Kidney epithelial cell (primary cell): ENCODE results near the gene VDAC1. TPM values are rescaled to one million over a fixed set of nuclear protein-coding genes. Genes with fewer than 3 reads are reported as not detected.

ENCODE experiments used
- DNase-seq: peaks from one replicate; pipeline ENCODE4 v3.0.0-alpha.2; 2010; ENCODE audit warnings: low read depth
- H3K27me3 ChIP-seq: 2 replicates; pipeline ENCODE4 v1.6.0; 2011; ENCODE audit warnings: low read length; ENCODE audit not compliant: control insufficient read depth, insufficient read depth
- H3K36me3 ChIP-seq: 2 replicates; pipeline ENCODE4 v1.5.1; 2011; ENCODE audit warnings: low read length; ENCODE audit not compliant: control insufficient read depth, insufficient read depth
- H3K4me3 ChIP-seq: 2 replicates; pipeline ENCODE4 v1.5.1; 2011; ENCODE audit warnings: low read depth, mild to moderate bottlenecking, control low read depth, low read length
- CTCF ChIP-seq: IDR thresholded peaks from 2 replicates; pipeline ENCODE4 v1.5.1; 2011; ENCODE audit warnings: mild to moderate bottlenecking, moderate library complexity, low read length, control low read depth, inconsistent platforms; ENCODE audit not compliant: insufficient read depth, poor library complexity, severe bottlenecking
- total RNA-seq: library from RNA; depleted of rRNA; stranded (reverse); fragments of >200 nt; gene quantifications from 2 replicates; pipeline ENCODE4 v1.2.3, GENCODE V29; 2015

VDAC1 gene
- total RNA-seq, 1 donor from 2014 or later = 238 TPM

DNA sequence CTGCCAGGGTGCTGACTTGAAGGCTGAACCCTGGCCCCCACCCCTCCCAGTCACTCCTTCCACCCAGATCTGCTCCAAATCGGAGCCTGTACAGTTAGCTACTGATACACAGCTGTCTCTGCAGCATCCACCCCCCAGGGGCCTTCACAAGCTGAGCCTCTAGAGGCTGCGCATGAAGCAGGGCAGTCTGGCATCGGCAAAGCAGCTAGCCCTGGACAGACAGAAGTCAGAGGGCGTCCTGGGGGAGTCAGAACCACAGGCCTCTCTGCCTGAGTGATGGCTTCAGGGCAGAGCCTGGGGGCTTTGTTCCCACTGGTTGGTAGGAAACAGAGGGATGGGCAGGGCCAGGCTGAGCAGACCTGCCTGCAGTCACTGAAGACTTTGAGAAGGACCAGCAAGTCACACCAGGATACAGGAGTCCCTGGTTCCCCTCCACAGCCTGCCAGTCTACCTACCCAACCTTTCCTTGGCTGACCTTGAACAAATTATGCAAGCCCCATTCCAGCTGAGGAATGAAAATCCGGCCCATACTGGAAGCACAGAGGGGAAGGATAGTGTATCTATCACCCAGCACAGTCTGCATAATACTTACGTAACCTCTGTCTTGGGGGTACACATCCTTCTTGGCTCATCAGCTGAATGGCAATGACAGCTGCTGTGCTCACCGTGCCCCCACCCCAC lies 8.8 kb downstream of the VDAC1 start:
- peaks cover 2% of the 10 kb centered on the region for H3K36me3 ChIP-seq
- H3K27me3 ChIP-seq = no peaks in the 10 kb centered on the region
- no peak for DNase-seq
- H3K4me3 ChIP-seq = no peak overlapping the region
- no peak for TF ChIP-seq CTCF

DNA sequence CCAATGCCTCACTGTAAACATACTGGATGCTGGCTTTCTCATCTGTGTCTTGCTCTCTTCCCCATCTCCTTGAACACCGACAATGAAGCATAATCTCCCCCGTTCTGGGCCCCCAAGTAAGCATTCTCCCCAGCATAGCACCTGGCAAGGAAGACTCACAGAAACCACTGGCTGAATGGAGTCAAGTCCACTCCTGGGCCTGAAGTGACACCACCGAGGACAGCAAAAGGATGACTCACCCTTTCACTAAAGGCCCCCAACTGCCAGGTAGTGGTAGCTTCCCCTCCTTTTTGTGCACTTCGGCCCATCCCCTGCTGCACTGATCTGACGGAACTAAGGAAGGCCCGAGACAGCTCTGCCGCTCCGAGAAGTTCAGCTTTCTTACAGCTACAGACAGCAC lies 9.4 kb downstream of the VDAC1 start:
- H3K36me3 ChIP-seq = peaks cover 2% of the 10 kb centered on the region
- TF ChIP-seq CTCF = no peak
- H3K4me3 ChIP-seq = no peak overlapping the region
- no peak for DNase-seq
- no peaks in the 10 kb centered on the region for H3K27me3 ChIP-seq

DNA sequence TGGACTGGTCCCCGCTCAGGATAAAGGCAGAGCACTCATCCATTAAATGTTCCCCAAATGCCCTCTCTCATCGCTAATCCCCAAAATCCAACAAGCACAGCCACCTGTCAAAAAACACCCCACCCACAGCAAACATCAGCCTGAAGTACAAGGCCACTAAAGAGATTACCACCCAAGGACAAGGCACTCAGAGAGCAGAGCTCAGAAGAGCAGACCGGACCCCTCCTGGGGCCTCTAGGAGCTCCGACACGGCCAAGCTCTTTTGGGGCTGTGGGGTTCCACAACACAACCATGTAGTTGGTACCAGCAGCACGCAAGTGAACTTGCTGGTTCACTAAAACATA lies 9.8 kb downstream of the VDAC1 start:
- Histone ChIP-seq H3K4me3 (no peak overlapping the region), H3K36me3 (peaks cover 3% of the 10 kb centered on the region), H3K27me3 (no peaks in the 10 kb centered on the region)
- TF ChIP-seq CTCF = no peak
- DNase-seq = no peak

GRCh38 chr5:133994297-133994989 lies 10.3 kb downstream of the VDAC1 start:
- no peak for DNase-seq
- Histone ChIP-seq H3K4me3 (no peak overlapping the region), H3K36me3 (peaks cover 3% of the 10 kb centered on the region), H3K27me3 (no peaks in the 10 kb centered on the region)
- TF ChIP-seq CTCF = no peak

- no peak for TF ChIP-seq CTCF
- peaks cover 3% of the 10 kb centered on the region for H3K36me3 ChIP-seq
- no peak for DNase-seq
Observed at GRCh38 chr5:133993185-133993936, 11.4 kb downstream of the VDAC1 start.

More at GRCh38 chr5:133993185-133993936, 11.4 kb downstream of the VDAC1 start:
- H3K4me3 ChIP-seq = no peak overlapping the region
- H3K27me3 ChIP-seq = no peaks in the 10 kb centered on the region
